HCT116 (cell line): Measurements from ENCODE around the gene PDE9A.

ENCODE experiments used
- EGR1 ChIP-seq: IDR thresholded peaks from 2 replicates; pipeline ENCODE4 v1.6.1; 2012; ENCODE audit warnings: low read depth
- POLR2AphosphoS5 ChIP-seq: IDR thresholded peaks from 2 replicates; pipeline ENCODE4 v1.6.1; 2011; ENCODE audit warnings: mild to moderate bottlenecking, low read depth, low read length, moderate library complexity
- TF ChIP-seq, protein P1 (sequence below), 3 experiments: fragments of 200-600 bp in 1 of 3; sonication (generic) in 1 of 3; IDR thresholded peaks in 2 of 3; conservative IDR thresholded peaks in 1 of 3; 2 replicates each; pipeline ENCODE4 v1.5.1; 2012 to 2017; ENCODE audit warnings: low read depth in 2 of 3, low read length in 2 of 3, antibody characterized with exemption in 1 of 3, borderline replicate concordance in 1 of 3, control low read depth in 1 of 3, mild to moderate bottlenecking in 1 of 3, mixed read lengths in 1 of 3, mixed run types in 1 of 3, moderate library complexity in 1 of 3; ENCODE audit not compliant: insufficient read depth in 1 of 3
- TF ChIP-seq, protein P2 (sequence below): IDR thresholded peaks from 2 replicates; pipeline ENCODE4 v1.6.1; 2012; ENCODE audit warnings: low read depth

DNA sequence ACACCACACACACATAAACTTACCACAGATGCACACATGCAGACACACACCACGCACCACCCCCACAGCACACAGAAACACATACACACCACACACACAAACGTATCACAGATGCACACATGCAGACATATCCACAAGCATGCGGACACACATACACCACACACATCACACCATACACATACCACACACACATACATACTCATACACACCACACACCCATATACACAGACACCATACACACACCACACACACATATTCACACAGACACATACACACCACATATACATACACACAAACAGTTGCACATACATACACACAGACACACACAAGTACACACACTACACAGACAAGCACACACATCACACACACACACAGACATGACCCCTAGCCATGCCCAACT is 37.5 kb upstream of the PDE9A start:
- TF ChIP-seq, protein P1, sequence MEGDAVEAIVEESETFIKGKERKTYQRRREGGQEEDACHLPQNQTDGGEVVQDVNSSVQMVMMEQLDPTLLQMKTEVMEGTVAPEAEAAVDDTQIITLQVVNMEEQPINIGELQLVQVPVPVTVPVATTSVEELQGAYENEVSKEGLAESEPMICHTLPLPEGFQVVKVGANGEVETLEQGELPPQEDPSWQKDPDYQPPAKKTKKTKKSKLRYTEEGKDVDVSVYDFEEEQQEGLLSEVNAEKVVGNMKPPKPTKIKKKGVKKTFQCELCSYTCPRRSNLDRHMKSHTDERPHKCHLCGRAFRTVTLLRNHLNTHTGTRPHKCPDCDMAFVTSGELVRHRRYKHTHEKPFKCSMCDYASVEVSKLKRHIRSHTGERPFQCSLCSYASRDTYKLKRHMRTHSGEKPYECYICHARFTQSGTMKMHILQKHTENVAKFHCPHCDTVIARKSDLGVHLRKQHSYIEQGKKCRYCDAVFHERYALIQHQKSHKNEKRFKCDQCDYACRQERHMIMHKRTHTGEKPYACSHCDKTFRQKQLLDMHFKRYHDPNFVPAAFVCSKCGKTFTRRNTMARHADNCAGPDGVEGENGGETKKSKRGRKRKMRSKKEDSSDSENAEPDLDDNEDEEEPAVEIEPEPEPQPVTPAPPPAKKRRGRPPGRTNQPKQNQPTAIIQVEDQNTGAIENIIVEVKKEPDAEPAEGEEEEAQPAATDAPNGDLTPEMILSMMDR (IDR thresholded peaks at IDR 0.05 in 2 of 3, conservative IDR thresholded peaks at IDR 0.05 in 1 of 3; ENCODE audit: borderline replicate concordance in 1 of 3, insufficient read depth in 1 of 3, low read depth in 2 of 3, low read length in 2 of 3), result no peak
- no peak for TF ChIP-seq POLR2AphosphoS5
- TF ChIP-seq, protein P2, sequence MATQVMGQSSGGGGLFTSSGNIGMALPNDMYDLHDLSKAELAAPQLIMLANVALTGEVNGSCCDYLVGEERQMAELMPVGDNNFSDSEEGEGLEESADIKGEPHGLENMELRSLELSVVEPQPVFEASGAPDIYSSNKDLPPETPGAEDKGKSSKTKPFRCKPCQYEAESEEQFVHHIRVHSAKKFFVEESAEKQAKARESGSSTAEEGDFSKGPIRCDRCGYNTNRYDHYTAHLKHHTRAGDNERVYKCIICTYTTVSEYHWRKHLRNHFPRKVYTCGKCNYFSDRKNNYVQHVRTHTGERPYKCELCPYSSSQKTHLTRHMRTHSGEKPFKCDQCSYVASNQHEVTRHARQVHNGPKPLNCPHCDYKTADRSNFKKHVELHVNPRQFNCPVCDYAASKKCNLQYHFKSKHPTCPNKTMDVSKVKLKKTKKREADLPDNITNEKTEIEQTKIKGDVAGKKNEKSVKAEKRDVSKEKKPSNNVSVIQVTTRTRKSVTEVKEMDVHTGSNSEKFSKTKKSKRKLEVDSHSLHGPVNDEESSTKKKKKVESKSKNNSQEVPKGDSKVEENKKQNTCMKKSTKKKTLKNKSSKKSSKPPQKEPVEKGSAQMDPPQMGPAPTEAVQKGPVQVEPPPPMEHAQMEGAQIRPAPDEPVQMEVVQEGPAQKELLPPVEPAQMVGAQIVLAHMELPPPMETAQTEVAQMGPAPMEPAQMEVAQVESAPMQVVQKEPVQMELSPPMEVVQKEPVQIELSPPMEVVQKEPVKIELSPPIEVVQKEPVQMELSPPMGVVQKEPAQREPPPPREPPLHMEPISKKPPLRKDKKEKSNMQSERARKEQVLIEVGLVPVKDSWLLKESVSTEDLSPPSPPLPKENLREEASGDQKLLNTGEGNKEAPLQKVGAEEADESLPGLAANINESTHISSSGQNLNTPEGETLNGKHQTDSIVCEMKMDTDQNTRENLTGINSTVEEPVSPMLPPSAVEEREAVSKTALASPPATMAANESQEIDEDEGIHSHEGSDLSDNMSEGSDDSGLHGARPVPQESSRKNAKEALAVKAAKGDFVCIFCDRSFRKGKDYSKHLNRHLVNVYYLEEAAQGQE, result no peak
- TF ChIP-seq EGR1, result no peak
